NCI-H2029 (cell line): ENCODE results near the gene DIP2C.
"Not testable (repeated sequence)": the region's sequence is repeated elsewhere in the genome, so short reads cannot be mapped to it uniquely, and the experiment has no call there.

Experiments used
- DNase-seq: peaks from one replicate; lab custom pipeline; 2025; lab: John Stamatoyannopoulos, UW

Gene DIP2C

GRCh38 chr10:418894-419293 lies 270.6 kb downstream of the DIP2C start:
- DNase-seq, result no peak

- no peak for DNase-seq
Observed at GRCh38 chr10:418226-418625, 271.2 kb downstream of the DIP2C start.

GRCh38 chr10:416091-416515 lies 273.4 kb downstream of the DIP2C start:
- DNase-seq, result no peak

GRCh38 chr10:413662-414071 lies 275.8 kb downstream of the DIP2C start:
- DNase-seq, result no peak

GRCh38 chr10:412109-412508 lies 277.4 kb downstream of the DIP2C start:
- no peak for DNase-seq

- no peak for DNase-seq
Observed at GRCh38 chr10:411603-412002, 277.9 kb downstream of the DIP2C start.

- no peak for DNase-seq
Observed at GRCh38 chr10:409408-410040, 279.9 kb downstream of the DIP2C start.

- DNase-seq, result no peak
Observed at GRCh38 chr10:408236-408635, 281.2 kb downstream of the DIP2C start.

GRCh38 chr10:406976-407375 lies 282.5 kb downstream of the DIP2C start:
- DNase-seq, result no peak

GRCh38 chr10:405648-406047 lies 283.8 kb downstream of the DIP2C start:
- DNase-seq, result no peak

- DNase-seq, result no peak
Observed at GRCh38 chr10:404991-405390, 284.5 kb downstream of the DIP2C start.

- no peak for DNase-seq
Observed at GRCh38 chr10:404346-404745, 285.1 kb downstream of the DIP2C start.

- DNase-seq, result no peak
Observed at GRCh38 chr10:398954-399353, 290.5 kb downstream of the DIP2C start.

GRCh38 chr10:397321-398068 lies 292.0 kb downstream of the DIP2C start:
- no peak for DNase-seq

GRCh38 chr10:396535-397220 lies 292.8 kb downstream of the DIP2C start:
- no peak for DNase-seq

- no peak for DNase-seq
Observed at GRCh38 chr10:396107-396506, 293.4 kb downstream of the DIP2C start.

GRCh38 chr10:395665-396064 lies 293.8 kb downstream of the DIP2C start:
- no peak for DNase-seq

- not testable (repeated sequence) for DNase-seq
Observed at GRCh38 chr10:394439-395101, 294.9 kb downstream of the DIP2C start.

GRCh38 chr10:393787-394438 lies 295.6 kb downstream of the DIP2C start:
- DNase-seq, result no peak

GRCh38 chr10:393106-393745 lies 296.2 kb downstream of the DIP2C start:
- no peak for DNase-seq

- no peak for DNase-seq
Observed at GRCh38 chr10:392705-393037, 296.8 kb downstream of the DIP2C start.
